HepG2 (cell line): Measurements from ENCODE around the gene PRKACA. TPM values are rescaled to one million over a fixed set of nuclear protein-coding genes. Genes with fewer than 3 reads are reported as not detected.

Source experiments
- ATAC-seq: fragments of 200-7000 bp; cut with Tn5 transposase; 3 replicates; pipeline ENCODE4 v1.9.1; 2020; ENCODE audit warnings: mild to moderate bottlenecking, moderate library complexity
- BruUV-seq: library from RNA; stranded (reverse); fragments of 400-500 nt; replicated peaks from 2 replicates; lab custom pipeline; 2021; lab: Mats Ljungman, UMichigan
- CTCF ChIA-PET: fragments of 300-600 bp; formaldehyde crosslinking; extraction: SDS; loops from one replicate; lab custom pipeline; 2021; ENCODE audit warnings: low total read pairs, inconsistent platforms, low intra/inter-chr PET ratio; lab: Yijun Ruan, JAX
- POLR2A ChIA-PET: fragments of 350-600 bp; sonication (Branson Sonifier 250); formaldehyde crosslinking; loops from one replicate; lab custom pipeline; 2020; ENCODE audit warnings: antibody characterized with exemption, inconsistent platforms; lab: Yijun Ruan, JAX
- DNase-seq: peaks from one replicate; pipeline ENCODE4 v3.0.0-alpha.2; 2015; ENCODE audit warnings: low spot score
- FAIRE-seq: peaks from 3 replicates; lab custom pipeline; 2011; peaks lifted over from hg19 to GRCh38; lab: Jason Lieb, UNC
- H2AFZ ChIP-seq: one replicate; pipeline ENCODE4 v1.6.1; 2011; ENCODE audit warnings: low read length, inconsistent platforms
- H3K27ac ChIP-seq: fragments of 300-600 bp; 3 replicates; pipeline ENCODE4 v1.8.0; 2011; ENCODE audit warnings: mixed run types, mild to moderate bottlenecking, mixed read lengths, low read length, inconsistent platforms; ENCODE audit not compliant: insufficient read depth; ENCODE audit errors: extremely low read length
- H3K27me3 ChIP-seq, 2 experiments: fragments of 200-600 bp in 1 of 2; 2 replicates in 1 of 2; 3 replicates in 1 of 2; pipeline versions ENCODE4 v1.6.0 to v1.8.0; 2011; ENCODE audit warnings: low read length in 2 of 2, mild to moderate bottlenecking in 2 of 2, moderate library complexity in 2 of 2, inconsistent platforms in 1 of 2; ENCODE audit not compliant: insufficient read depth in 2 of 2, control insufficient read depth in 1 of 2
- H3K36me3 ChIP-seq, 2 experiments: fragments of 200-600 bp in 1 of 2; replicated peaks in 1 of 2; 2 replicates in 1 of 2; 3 replicates in 1 of 2; pipeline versions ENCODE4 v1.5.1 to v1.8.0; 2011; ENCODE audit warnings: low read length in 2 of 2, inconsistent platforms in 1 of 2; ENCODE audit not compliant: insufficient read depth in 2 of 2, control insufficient read depth in 1 of 2
- H3K4me1 ChIP-seq: 2 replicates; pipeline ENCODE4 v1.5.1; 2012; ENCODE audit warnings: low read length, inconsistent platforms; ENCODE audit not compliant: insufficient read depth
- H3K4me2 ChIP-seq: 2 replicates; pipeline ENCODE4 v1.6.0; 2011; ENCODE audit warnings: low read depth, low read length, inconsistent platforms
- H3K4me3 ChIP-seq, 3 experiments: fragments of 200-600 bp in 1 of 3; sonication (generic), shearing (Covaris generic) in 1 of 3; replicated peaks in 1 of 3; 2 replicates each; pipeline ENCODE4 v1.5.1; 2011 to 2016; ENCODE audit warnings: low read length in 3 of 3, inconsistent platforms in 2 of 3, low read depth in 2 of 3, mild to moderate bottlenecking in 2 of 3, control low read depth in 1 of 3, mixed read lengths in 1 of 3; ENCODE audit not compliant: insufficient read depth in 1 of 3
- H3K79me2 ChIP-seq: one replicate; pipeline ENCODE4 v1.6.1; 2011; ENCODE audit warnings: low read length, inconsistent platforms; ENCODE audit not compliant: insufficient read depth
- H3K9ac ChIP-seq: 2 replicates; pipeline ENCODE4 v1.6.0; 2011; ENCODE audit warnings: mild to moderate bottlenecking, low read depth, low read length, inconsistent platforms; ENCODE audit not compliant: insufficient read depth
- H3K9me3 ChIP-seq: 2 replicates; pipeline ENCODE4 v1.5.1; 2012; ENCODE audit warnings: mild to moderate bottlenecking, low read length
- H4K20me1 ChIP-seq: 2 replicates; pipeline ENCODE4 v1.6.0; 2011; ENCODE audit warnings: inconsistent platforms, mild to moderate bottlenecking, low read length, moderate library complexity; ENCODE audit not compliant: insufficient read depth
- AGO2 ChIP-seq: fragments of 200-400 bp; formaldehyde crosslinking; optimal IDR thresholded peaks from 2 replicates; pipeline ENCODE3; 2017; ENCODE audit warnings: mild to moderate bottlenecking, low read depth, low read length, moderate library complexity
- PPARG ChIP-seq: conservative IDR thresholded peaks from 2 replicates; pipeline ENCODE4 v1.6.1; 2016; ENCODE audit warnings: missing biosample characterization, missing genetic modification reagents
- ZNF431 ChIP-seq: sonication (generic); formaldehyde crosslinking; IDR thresholded peaks from 2 replicates; pipeline ENCODE4 v1.9.0; 2022; ENCODE audit warnings: missing genetic modification reagents, low read depth, mild to moderate bottlenecking, borderline replicate concordance
- WGBS: methylation state at CpG from one replicate; pipeline ENCODE4 v1.1.6; 2017; ENCODE audit warnings: low lambda C conversion rate; 5-methylcytosine and 5-hydroxymethylcytosine counted together
- in situ Hi-C: cut with HindIII; loops from 2 replicates; pipeline ENCODE4 v1.10.0; 2017; ENCODE audit warnings: low pct_unique_long_range_greater_than_20kb; ENCODE audit not compliant: extremely low pct_ligation_motif_present
- intact Hi-C: fragments of 100-400 bp; cut with micrococcal nuclease; formaldehyde crosslinking; loops from one replicate; pipeline ENCODE4 v1.10.0; 2022; ENCODE audit not compliant: unreplicated experiment
- polyA plus RNA-seq, 8 experiments: library from polyadenylated mRNA; depleted of rRNA in 3 of 8; stranded (reverse) in 7 of 8; unstranded in 1 of 8; fragments of >200 nt; fragmentation: Illumina TruSeq in 4 of 8; extraction: Trizol in 4 of 8; gene quantifications; 2 replicates each; pipeline versions ENCODE4 v1.2.1 to v1.2.3, GENCODE V29; 2011 to 2016; ENCODE audit warnings: low read depth in 4 of 8, missing spikeins in 1 of 8, mixed read lengths in 1 of 8; ENCODE audit not compliant: insufficient read depth in 1 of 8
- total RNA-seq, 5 experiments: library from RNA; depleted of rRNA; stranded (reverse); fragments of >200 nt; fragmentation: Illumina TruSeq; extraction: Trizol; gene quantifications; 2 replicates each; pipeline ENCODE4 v1.2.3, GENCODE V29; 2016; ENCODE audit warnings: low read depth in 1 of 5
- TF ChIP-seq, protein P1 (sequence below): IDR thresholded peaks from 2 replicates; pipeline ENCODE4 v1.6.1; 2016; ENCODE audit warnings: missing genetic modification reagents, missing compliant biosample characterization
- TF ChIP-seq, protein P2 (sequence below): IDR thresholded peaks from 2 replicates; pipeline ENCODE4 v1.6.1; 2012; ENCODE audit warnings: low read depth, low read length, improper control_type of control experiment
- TF ChIP-seq, protein P3 (sequence below): sonication (generic); formaldehyde crosslinking; IDR thresholded peaks from 2 replicates; pipeline ENCODE4 v1.5.0; 2020; ENCODE audit warnings: mild to moderate bottlenecking, missing genetic modification reagents

PRKACA gene
- total and polyA plus RNA-seq, 2 of the 13 experiments (the other 11 are each of a cell fraction or from before 2014, with no cell fraction given), result 11.0 to 18.2 TPM

GRCh38 chr19:14058182-14059092, 59.1 kb downstream of the PRKACA start:
- Histone ChIP-seq H3K4me3 (no peak overlapping the region), H3K79me2 (no peaks in the 10 kb centered on the region), H3K4me1 (peaks cover 39% of the 10 kb centered on the region), H2AFZ (no peak overlapping the region), H3K4me2 (no peak overlapping the region), H4K20me1 (no peaks in the 10 kb centered on the region), H3K27ac (no peak overlapping the region), H3K9me3 (no peaks in the 10 kb centered on the region), H3K27me3 (no peaks in the 10 kb centered on the region), H3K36me3 (no peaks in the 10 kb centered on the region), H3K9ac (no peak overlapping the region)
- intact Hi-C loops, result no loop called here
- in situ Hi-C loops, result loop anchor here (25.0 kb wide), 1 partner anchor 296 kb away; the partner anchor contains the start of genes C19orf53 and MRI1
- ATAC-seq (no peak), DNase-seq (no peak), FAIRE-seq (no peak)
- TF ChIP-seq, protein P1, sequence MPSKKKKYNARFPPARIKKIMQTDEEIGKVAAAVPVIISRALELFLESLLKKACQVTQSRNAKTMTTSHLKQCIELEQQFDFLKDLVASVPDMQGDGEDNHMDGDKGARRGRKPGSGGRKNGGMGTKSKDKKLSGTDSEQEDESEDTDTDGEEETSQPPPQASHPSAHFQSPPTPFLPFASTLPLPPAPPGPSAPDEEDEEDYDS (CRISPR knock-in tag), result no peak
- WGBS, result 73% methylated on average over 17 of the region's 17 CpGs
- POLR2A ChIA-PET, result interaction anchor here (1.2 to 5.7 kb wide), 5 partner anchors 7 to 52 kb away, joined by 3 to 62 read pairs (median 5); partner anchors contain the start of genes MISP3 and RFX1
- CTCF ChIA-PET, result interaction anchor here (2.3 kb wide), 1 partner anchor 15 kb away, joined by 15 read pairs; the partner anchor contains the start of gene MISP3
- BruUV-seq, result no TSS peak

GRCh38 chr19:14056741-14057356, 60.7 kb downstream of the PRKACA start:
- WGBS, result 83% methylated on average over 16 of the region's 19 CpGs
- no peaks in the 10 kb centered on the region for H3K79me2 ChIP-seq
- H3K4me3 ChIP-seq, result no peak overlapping the region
- BruUV-seq, result no TSS peak
- DNase-seq, result no peak
- no peak overlapping the region for H3K27ac ChIP-seq
- POLR2A ChIA-PET, result interaction anchor here (1.4 kb wide), 1 partner anchor 15 kb away, joined by 3 read pairs; no protein-coding TSS in a partner anchor
- ATAC-seq, result no peak
- peaks cover 32% of the 10 kb centered on the region for H3K4me1 ChIP-seq
- no peak overlapping the region for H3K9ac ChIP-seq
- in situ Hi-C loops (loop anchor here (25.0 kb wide), 1 partner anchor 295 kb away; the partner anchor contains the start of genes C19orf53 and MRI1), intact Hi-C loops (no loop called here)
- no peaks in the 10 kb centered on the region for H3K36me3 ChIP-seq
- CTCF ChIA-PET, result no interaction called here
- no peaks in the 10 kb centered on the region for H3K9me3 ChIP-seq
- no peaks in the 10 kb centered on the region for H4K20me1 ChIP-seq
- H3K4me2 ChIP-seq, result no peak overlapping the region
- H2AFZ ChIP-seq, result no peak overlapping the region
- FAIRE-seq, result no peak
- no peaks in the 10 kb centered on the region for H3K27me3 ChIP-seq
- TF ChIP-seq, protein P2, sequence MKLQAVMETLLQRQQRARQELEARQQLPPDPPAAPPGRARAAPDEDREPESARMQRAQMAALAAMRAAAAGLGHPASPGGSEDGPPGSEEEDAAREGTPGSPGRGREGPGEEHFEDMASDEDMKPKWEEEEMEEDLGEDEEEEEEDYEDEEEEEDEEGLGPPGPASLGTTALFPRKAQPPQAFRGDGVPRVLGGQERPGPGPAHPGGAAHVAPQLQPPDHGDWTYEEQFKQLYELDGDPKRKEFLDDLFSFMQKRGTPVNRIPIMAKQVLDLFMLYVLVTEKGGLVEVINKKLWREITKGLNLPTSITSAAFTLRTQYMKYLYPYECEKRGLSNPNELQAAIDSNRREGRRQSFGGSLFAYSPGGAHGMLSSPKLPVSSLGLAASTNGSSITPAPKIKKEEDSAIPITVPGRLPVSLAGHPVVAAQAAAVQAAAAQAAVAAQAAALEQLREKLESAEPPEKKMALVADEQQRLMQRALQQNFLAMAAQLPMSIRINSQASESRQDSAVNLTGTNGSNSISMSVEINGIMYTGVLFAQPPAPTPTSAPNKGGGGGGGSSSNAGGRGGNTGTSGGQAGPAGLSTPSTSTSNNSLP, result no peak
- TF ChIP-seq ZNF431 (CRISPR knock-in tag), result no peak
- no peak for TF ChIP-seq AGO2
- no peak for TF ChIP-seq PPARG
- TF ChIP-seq, protein P3, sequence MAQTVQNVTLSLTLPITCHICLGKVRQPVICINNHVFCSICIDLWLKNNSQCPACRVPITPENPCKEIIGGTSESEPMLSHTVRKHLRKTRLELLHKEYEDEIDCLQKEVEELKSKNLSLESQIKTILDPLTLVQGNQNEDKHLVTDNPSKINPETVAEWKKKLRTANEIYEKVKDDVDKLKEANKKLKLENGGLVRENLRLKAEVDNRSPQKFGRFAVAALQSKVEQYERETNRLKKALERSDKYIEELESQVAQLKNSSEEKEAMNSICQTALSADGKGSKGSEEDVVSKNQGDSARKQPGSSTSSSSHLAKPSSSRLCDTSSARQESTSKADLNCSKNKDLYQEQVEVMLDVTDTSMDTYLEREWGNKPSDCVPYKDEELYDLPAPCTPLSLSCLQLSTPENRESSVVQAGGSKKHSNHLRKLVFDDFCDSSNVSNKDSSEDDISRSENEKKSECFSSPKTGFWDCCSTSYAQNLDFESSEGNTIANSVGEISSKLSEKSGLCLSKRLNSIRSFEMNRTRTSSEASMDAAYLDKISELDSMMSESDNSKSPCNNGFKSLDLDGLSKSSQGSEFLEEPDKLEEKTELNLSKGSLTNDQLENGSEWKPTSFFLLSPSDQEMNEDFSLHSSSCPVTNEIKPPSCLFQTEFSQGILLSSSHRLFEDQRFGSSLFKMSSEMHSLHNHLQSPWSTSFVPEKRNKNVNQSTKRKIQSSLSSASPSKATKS (CRISPR knock-in tag), result no peak
